Mucosa of descending colon (tissue), 3 donors: Measurements from ENCODE around the gene NKX6-1. TPM values are rescaled to one million over a fixed set of nuclear protein-coding genes. Genes with fewer than 3 reads are reported as not detected.

Source experiments
- ATAC-seq: fragments of 200-7000 bp; cut with Tn5 transposase; one replicate; pipeline ENCODE4 v1.9.1; 2020; ENCODE audit warnings: mild to moderate bottlenecking, moderate library complexity
- DNase-seq, 3 donors: peaks; one replicate each; pipeline ENCODE4 v3.0.0-alpha.2; 2020
- H3K36me3 ChIP-seq: fragments of 200-600 bp; one replicate; pipeline ENCODE4 v1.8.0; 2021; ENCODE audit warnings: low read depth, mild to moderate bottlenecking
- H3K4me1 ChIP-seq: fragments of 200-600 bp; one replicate; pipeline ENCODE4 v1.8.0; 2021; ENCODE audit warnings: low read depth, mild to moderate bottlenecking
- H3K4me3 ChIP-seq: fragments of 200-600 bp; one replicate; pipeline ENCODE4 v1.8.0; 2021; ENCODE audit warnings: mild to moderate bottlenecking
- H3K9me3 ChIP-seq: fragments of 200-600 bp; one replicate; pipeline ENCODE4 v1.8.0; 2021; ENCODE audit warnings: mild to moderate bottlenecking
- CTCF ChIP-seq: fragments of 200-600 bp; IDR thresholded peaks from one replicate; pipeline ENCODE4 v1.8.0; 2022; ENCODE audit warnings: antibody characterized with exemption, mild to moderate bottlenecking
- intact Hi-C, 2 donors: fragments of 100-400 bp; cut with DNase I in 1 of 2; cut with micrococcal nuclease in 1 of 2; formaldehyde crosslinking; loops; one replicate each; pipeline versions ENCODE4 v1.11.0 to v1.11.1; 2022; cut with DNase I, micrococcal nuclease
- total RNA-seq, 3 donors: library from RNA; stranded (reverse); fragmentation: NEBNext Ultra II Directional in 2 of 3; extraction: Animal tissue kit (Norgen Biotek cat#: 25700) in 2 of 3; gene quantifications; one replicate each; pipeline versions ENCODE4 v1.2.1 to v1.2.4, GENCODE V29; 2021 to 2023
- donor health status: DM: no; HTN: no; CAD: no; lungs with moderate emphysema.
- donor health status: DM: no; HTN: no; CAD: no.
- donor health status: DM: no; HTN: yes; CAD: no.

NKX6-1 gene
- total RNA-seq, 3 donors from 2014 or later, result not detected

- H3K4me3 ChIP-seq, result no peak overlapping the region
- H3K36me3 ChIP-seq, result no peaks in the 10 kb centered on the region
- H3K9me3 ChIP-seq, result no peaks in the 10 kb centered on the region
- peaks cover 17% of the 10 kb centered on the region for H3K4me1 ChIP-seq
- no peak for TF ChIP-seq CTCF
- DNase-seq (no peak), ATAC-seq (no peak)
- intact Hi-C loops, result no loop called here
Observed at GRCh38 chr4:84492290-84492689, 6.8 kb downstream of the NKX6-1 start.

- ATAC-seq, result no peak
- Histone ChIP-seq H3K4me1 (peaks cover 12% of the 10 kb centered on the region), H3K9me3 (no peaks in the 10 kb centered on the region), H3K4me3 (no peak overlapping the region), H3K36me3 (no peaks in the 10 kb centered on the region)
- no peak for DNase-seq
- no peak for TF ChIP-seq CTCF
- intact Hi-C loops, result no loop called here
Observed at GRCh38 chr4:84491481-84491880, 7.6 kb downstream of the NKX6-1 start.

- ATAC-seq (no peak), DNase-seq (no peak)
- Histone ChIP-seq H3K4me1 (peaks cover 12% of the 10 kb centered on the region), H3K36me3 (no peaks in the 10 kb centered on the region), H3K4me3 (no peak overlapping the region), H3K9me3 (no peaks in the 10 kb centered on the region)
- intact Hi-C loops, result no loop called here
- no peak for TF ChIP-seq CTCF
Observed at GRCh38 chr4:84490663-84491062, 8.4 kb downstream of the NKX6-1 start.

GRCh38 chr4:84484236-84484635 lies 14.9 kb downstream of the NKX6-1 start:
- intact Hi-C loops, result no loop called here
- DNase-seq, result no peak
- no peak overlapping the region for H3K4me3 ChIP-seq
- H3K4me1 ChIP-seq, result peaks cover 4% of the 10 kb centered on the region
- H3K9me3 ChIP-seq, result no peaks in the 10 kb centered on the region
- ATAC-seq, result no peak
- H3K36me3 ChIP-seq, result no peaks in the 10 kb centered on the region
- TF ChIP-seq CTCF, result no peak

GRCh38 chr4:84483688-84484087 lies 15.4 kb downstream of the NKX6-1 start:
- H3K9me3 ChIP-seq, result no peaks in the 10 kb centered on the region
- DNase-seq, result no peak
- no peaks in the 10 kb centered on the region for H3K36me3 ChIP-seq
- intact Hi-C loops, result no loop called here
- H3K4me3 ChIP-seq, result no peak overlapping the region
- H3K4me1 ChIP-seq, result peaks cover 4% of the 10 kb centered on the region
- no peak for TF ChIP-seq CTCF
- no peak for ATAC-seq
